Subcutaneous preadipocyte (primary cell): Measurements from ENCODE around the gene TMEM201. TPM values are rescaled to one million over a fixed set of nuclear protein-coding genes. Genes with fewer than 3 reads are reported as not detected.

Experiments used
- total RNA-seq: library from RNA; depleted of rRNA; stranded (reverse); fragments of >200 nt; gene quantifications from 2 replicates; pipeline ENCODE4 v1.2.3, GENCODE V29; 2012

The TMEM201 gene, protein sequence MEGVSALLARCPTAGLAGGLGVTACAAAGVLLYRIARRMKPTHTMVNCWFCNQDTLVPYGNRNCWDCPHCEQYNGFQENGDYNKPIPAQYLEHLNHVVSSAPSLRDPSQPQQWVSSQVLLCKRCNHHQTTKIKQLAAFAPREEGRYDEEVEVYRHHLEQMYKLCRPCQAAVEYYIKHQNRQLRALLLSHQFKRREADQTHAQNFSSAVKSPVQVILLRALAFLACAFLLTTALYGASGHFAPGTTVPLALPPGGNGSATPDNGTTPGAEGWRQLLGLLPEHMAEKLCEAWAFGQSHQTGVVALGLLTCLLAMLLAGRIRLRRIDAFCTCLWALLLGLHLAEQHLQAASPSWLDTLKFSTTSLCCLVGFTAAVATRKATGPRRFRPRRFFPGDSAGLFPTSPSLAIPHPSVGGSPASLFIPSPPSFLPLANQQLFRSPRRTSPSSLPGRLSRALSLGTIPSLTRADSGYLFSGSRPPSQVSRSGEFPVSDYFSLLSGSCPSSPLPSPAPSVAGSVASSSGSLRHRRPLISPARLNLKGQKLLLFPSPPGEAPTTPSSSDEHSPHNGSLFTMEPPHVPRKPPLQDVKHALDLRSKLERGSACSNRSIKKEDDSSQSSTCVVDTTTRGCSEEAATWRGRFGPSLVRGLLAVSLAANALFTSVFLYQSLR
- 10.7 and 18.0 TPM in 2 replicates for total RNA-seq

DNA sequence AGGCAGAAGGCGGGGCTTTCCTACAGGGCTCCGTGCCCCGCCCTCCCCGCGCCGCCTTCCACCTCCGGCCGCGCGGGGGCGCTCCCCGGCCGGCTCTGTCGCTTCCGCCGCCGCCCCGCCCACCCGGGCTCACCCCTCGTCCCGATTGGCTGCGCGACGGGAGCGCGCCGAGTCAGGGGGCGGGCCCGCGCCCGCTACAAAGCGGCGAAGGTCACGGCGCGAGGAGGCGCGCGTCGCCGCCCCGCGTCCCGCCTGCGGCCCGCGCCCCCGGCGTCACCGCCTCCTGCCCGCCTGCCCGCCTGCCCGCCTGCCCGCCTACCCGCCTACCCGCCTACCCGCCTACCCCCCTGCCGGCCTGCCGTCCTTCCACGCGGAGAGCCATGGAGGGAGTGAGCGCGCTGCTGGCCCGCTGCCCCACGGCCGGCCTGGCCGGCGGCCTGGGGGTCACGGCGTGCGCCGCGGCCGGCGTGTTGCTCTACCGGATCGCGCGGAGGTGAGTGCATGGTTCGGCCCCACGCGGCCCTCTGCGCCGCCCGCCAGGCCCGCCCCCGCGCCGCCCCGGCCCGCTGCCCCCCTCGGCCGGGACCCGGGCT is at the start of gene TMEM201:
Gene TMEM201 (plus strand): TSS at position 361 of the 593 bp plus-strand sequence. CDS start 20 bp downstream, at position 381.

DNA sequence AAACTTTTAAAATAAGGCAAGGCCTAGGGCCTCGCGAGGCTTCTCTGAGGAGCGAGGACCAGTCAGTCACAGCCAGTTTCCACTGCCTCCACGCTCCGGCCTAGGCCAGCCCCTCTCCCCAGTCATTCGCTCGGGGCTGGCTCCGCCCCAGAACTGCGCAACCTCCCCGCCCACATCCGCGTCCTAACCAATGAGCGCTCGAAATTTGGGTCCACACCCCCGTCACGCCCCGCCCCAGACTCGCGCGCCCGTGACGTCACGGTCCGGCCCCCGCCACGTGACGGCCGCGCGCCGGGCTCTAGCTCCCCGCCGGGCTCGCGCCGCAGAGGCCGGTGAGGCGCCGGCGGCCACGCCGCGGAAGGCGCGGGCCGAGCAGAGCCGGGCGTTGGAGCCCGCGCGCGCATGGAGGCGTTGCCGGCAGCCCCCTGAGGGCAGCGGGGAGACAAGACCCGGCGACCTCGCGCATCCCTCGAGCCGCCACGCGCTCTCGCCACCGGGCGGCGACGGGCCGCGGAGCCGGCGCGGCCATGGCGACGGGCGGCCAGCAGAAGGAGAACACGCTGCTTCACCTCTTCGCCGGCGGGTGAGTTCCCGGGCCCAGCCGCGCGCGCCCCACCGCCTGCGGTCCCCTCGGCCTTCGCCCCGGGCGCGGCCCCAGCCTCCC is 49.4 kb upstream of the TMEM201 start, which contains the start of gene SLC25A33:
Gene SLC25A33 (plus strand): TSS at position 301 of the 664 bp plus-strand sequence. CDS start 227 bp downstream, at position 528.

DNA sequence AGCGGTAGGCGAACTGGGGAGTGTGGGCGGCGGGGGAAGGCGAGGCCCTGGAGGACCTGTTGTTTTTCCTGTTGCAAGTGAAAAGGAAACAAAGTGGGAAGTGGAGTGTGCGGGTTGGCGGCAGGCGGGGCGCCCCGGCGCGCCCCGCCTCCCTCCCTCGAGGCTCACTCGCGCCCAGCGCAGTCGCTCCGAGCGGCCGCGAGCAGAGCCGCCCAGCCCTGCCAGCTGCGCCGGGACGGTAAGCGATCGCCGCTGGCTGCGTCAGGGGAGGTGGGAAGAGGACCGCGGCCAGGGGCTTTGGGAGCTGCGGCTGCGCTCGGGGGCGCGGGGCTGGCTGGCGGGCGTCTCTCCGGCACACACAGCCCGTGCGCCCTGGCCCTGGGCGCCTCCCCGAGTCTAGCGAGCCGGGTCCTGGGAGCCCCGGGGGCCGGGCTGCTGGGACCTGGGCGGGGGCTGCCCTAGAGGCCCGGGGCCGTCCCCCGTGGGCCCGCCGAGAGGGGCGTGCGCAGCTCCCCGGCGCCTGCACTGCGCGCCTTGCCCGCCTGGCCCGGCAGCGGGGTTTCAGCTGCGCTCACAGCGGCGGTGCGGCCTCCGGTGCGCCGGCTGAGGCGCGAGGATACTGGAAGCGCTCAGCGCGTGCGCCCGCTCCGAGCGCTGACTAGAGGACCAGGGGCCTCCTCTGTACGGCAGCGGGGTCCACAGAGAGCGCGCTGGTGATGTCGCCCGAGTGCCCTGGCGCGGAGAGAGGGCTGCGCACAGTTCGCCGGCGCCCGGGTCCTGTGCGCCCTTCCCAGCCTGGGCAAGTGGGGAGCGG is 63.1 kb downstream of the TMEM201 start, which contains the start of gene PIK3CD:
Gene PIK3CD (plus strand): TSS at position 167 of the 814 bp plus-strand sequence. CDS start 58,725 bp downstream, outside the sequence.

Other genes starting within 250 kb of the TMEM201 start
- 4.4 and 7.8 TPM in 2 replicates for gene SLC25A33, start 49.4 kb upstream of the TMEM201 start, total RNA-seq
- gene PIK3CD, start 62.8 kb downstream of the TMEM201 start, total RNA-seq, result 1.5 and 3.1 TPM in 2 replicates
- gene CLSTN1, start 235.1 kb downstream of the TMEM201 start, total RNA-seq, result 58.8 and 74.1 TPM in 2 replicates